DMS 273 (cell line): ENCODE results near the gene SLC6A7.

Experiments
- DNase-seq: peaks from one replicate; lab custom pipeline; 2025; ENCODE audit not compliant: unreplicated experiment; lab: John Stamatoyannopoulos, UW

The SLC6A7 gene

GRCh38 chr5:150255659-150256409 lies 66.0 kb downstream of the SLC6A7 start:
- DNase-seq, result peak; percentile 59

GRCh38 chr5:150256410-150257064 lies 66.7 kb downstream of the SLC6A7 start:
- peak; percentile 22 for DNase-seq

- no peak for DNase-seq
Measured at GRCh38 chr5:150257424-150257823, 67.6 kb downstream of the SLC6A7 start.

- no peak for DNase-seq
Measured at GRCh38 chr5:150258130-150258529, 68.3 kb downstream of the SLC6A7 start.
